Endothelial cell of umbilical vein (primary cell): ENCODE data around the gene RNF138. TPM values are rescaled to one million over a fixed set of nuclear protein-coding genes. Genes with fewer than 3 reads are reported as not detected.

Source experiments
- BruUV-seq: library from RNA; stranded (reverse); fragments of 400-500 nt; replicated peaks from 2 replicates; lab custom pipeline; 2021; lab: Mats Ljungman, UMichigan
- CTCF ChIA-PET: fragments of 300-600, 350-600 bp; sonication (Branson Sonifier 250); formaldehyde crosslinking; loops from one replicate; lab custom pipeline; 2021; ENCODE audit warnings: antibody characterized with exemption, inconsistent platforms; lab: Charles Lee
- POLR2A ChIA-PET: fragments of 300-600, 350-600 bp; sonication (Branson Sonifier 250); formaldehyde crosslinking; loops from one replicate; lab custom pipeline; 2021; ENCODE audit warnings: antibody characterized with exemption, inconsistent platforms; lab: Charles Lee
- DNase-seq: peaks from one replicate; pipeline ENCODE4 v3.0.0-alpha.2; 2011; ENCODE audit warnings: low read depth, low spot score
- FAIRE-seq: peaks from 2 replicates; lab custom pipeline; 2011; peaks lifted over from hg19 to GRCh38; lab: Jason Lieb, UNC
- H2AFZ ChIP-seq: 2 replicates; pipeline ENCODE4 v1.6.0; 2012; ENCODE audit warnings: low read depth, low read length, control low read depth, inconsistent platforms
- H3K27ac ChIP-seq: 2 replicates; pipeline ENCODE4 v1.5.1; 2011; ENCODE audit warnings: low read depth, mild to moderate bottlenecking, control low read depth, low read length, moderate library complexity; ENCODE audit not compliant: insufficient read depth
- H3K27me3 ChIP-seq, 2 experiments: 2 replicates each; pipeline versions ENCODE4 v1.6.0 to v1.6.1; 2011; ENCODE audit warnings: low read length in 2 of 2, mixed read lengths in 1 of 2; ENCODE audit not compliant: control insufficient read depth in 2 of 2, insufficient read depth in 2 of 2
- H3K36me3 ChIP-seq, 2 experiments: 2 replicates in 1 of 2; 3 replicates in 1 of 2; pipeline ENCODE4 v1.5.1; 2011; ENCODE audit warnings: low read length in 2 of 2, mild to moderate bottlenecking in 1 of 2, moderate library complexity in 1 of 2; ENCODE audit not compliant: control insufficient read depth in 2 of 2, insufficient read depth in 2 of 2; ENCODE audit errors: extremely low read depth in 1 of 2
- H3K4me1 ChIP-seq: 3 replicates; pipeline ENCODE4 v1.5.1; 2011; ENCODE audit warnings: mild to moderate bottlenecking, low read length; ENCODE audit not compliant: control insufficient read depth, insufficient read depth; ENCODE audit errors: extremely low read depth
- H3K4me2 ChIP-seq: 2 replicates; pipeline ENCODE4 v1.6.1; 2011; ENCODE audit warnings: low read length, control low read depth, mixed read lengths; ENCODE audit not compliant: insufficient read depth
- H3K4me3 ChIP-seq, 3 experiments: fragments of 200-600 bp in 1 of 3; sonication (generic), shearing (Covaris generic) in 1 of 3; replicated peaks in 1 of 3; 2 replicates each; pipeline ENCODE4 v1.5.1; 2011 to 2016; ENCODE audit warnings: control low read depth in 3 of 3, low read length in 3 of 3, mild to moderate bottlenecking in 2 of 3, inconsistent platforms in 1 of 3, low read depth in 1 of 3, moderate library complexity in 1 of 3; ENCODE audit not compliant: insufficient read depth in 1 of 3
- H3K79me2 ChIP-seq: 2 replicates; pipeline ENCODE4 v1.6.0; 2012; ENCODE audit warnings: low read length, inconsistent platforms; ENCODE audit not compliant: control insufficient read depth, insufficient read depth
- H3K9ac ChIP-seq: replicated peaks from 2 replicates; pipeline ENCODE3; 2011; ENCODE audit warnings: low read length, control low read depth; ENCODE audit not compliant: insufficient read depth; ENCODE audit errors: extremely low read depth
- H3K9me1 ChIP-seq: replicated peaks from 3 replicates; pipeline ENCODE4 v1.6.0; 2011; ENCODE audit warnings: mild to moderate bottlenecking, low read length; ENCODE audit not compliant: control insufficient read depth, insufficient read depth; ENCODE audit errors: extremely low read depth
- H3K9me3 ChIP-seq: replicated peaks from 2 replicates; pipeline ENCODE4 v1.5.1; 2012; ENCODE audit warnings: low read length, inconsistent platforms; ENCODE audit not compliant: control insufficient read depth, insufficient read depth
- H4K20me1 ChIP-seq: replicated peaks from 2 replicates; pipeline ENCODE3; 2011; ENCODE audit warnings: mild to moderate bottlenecking, low read length; ENCODE audit not compliant: control insufficient read depth, insufficient read depth; ENCODE audit errors: extremely low read depth
- EZH2 ChIP-seq: IDR thresholded peaks from 2 replicates; pipeline ENCODE4 v1.6.1; 2012; ENCODE audit warnings: borderline replicate concordance, low read depth, mild to moderate bottlenecking, moderate library complexity, low read length, inconsistent platforms; ENCODE audit not compliant: severe bottlenecking
- FOS ChIP-seq: IDR thresholded peaks from 2 replicates; pipeline ENCODE4 v1.6.1; 2011; ENCODE audit warnings: mild to moderate bottlenecking, low read length, moderate library complexity, borderline replicate concordance; ENCODE audit not compliant: insufficient read depth
- GATA2 ChIP-seq: IDR thresholded peaks from 2 replicates; pipeline ENCODE4 v1.7.0; 2011; ENCODE audit warnings: low read depth, mild to moderate bottlenecking, moderate library complexity, mixed read lengths, low read length; ENCODE audit not compliant: insufficient read length, insufficient read depth
- JUN ChIP-seq: IDR thresholded peaks from 2 replicates; pipeline ENCODE4 v1.6.1; 2011; ENCODE audit warnings: borderline replicate concordance, low read depth; ENCODE audit not compliant: insufficient read length, insufficient read depth
- MYC ChIP-seq: IDR thresholded peaks from one replicate; pipeline ENCODE4 v1.6.1; 2011; ENCODE audit warnings: mild to moderate bottlenecking, low read depth, low read length
- POLR2A ChIP-seq: IDR thresholded peaks from 2 replicates; pipeline ENCODE4 v1.6.1; 2012; ENCODE audit warnings: low read depth, mild to moderate bottlenecking, control low read depth, low read length
- POLR2AphosphoS5 ChIP-seq: IDR thresholded peaks from 2 replicates; pipeline ENCODE4 v1.6.1; 2012; ENCODE audit warnings: low read depth, mild to moderate bottlenecking, control low read depth, low read length, moderate library complexity; ENCODE audit not compliant: insufficient read depth
- dilution Hi-C: fragments of 300-500 bp; cut with MboI; formaldehyde crosslinking; loops from one replicate; pipeline ENCODE4 v1.15.0; 2019; ENCODE audit warnings: low sequenced_read_pairs; ENCODE audit not compliant: extremely low pct_ligation_motif_present
- intact Hi-C: fragments of 100-400 bp; cut with micrococcal nuclease; formaldehyde crosslinking; loops from one replicate; pipeline ENCODE4 v1.10.0; 2022
- polyA plus RNA-seq, 4 experiments: library from polyadenylated mRNA; depleted of rRNA in 3 of 4; stranded (reverse) in 3 of 4; unstranded in 1 of 4; fragments of >200 nt; gene quantifications; 2 replicates each; pipeline versions ENCODE4 v1.2.1 to v1.2.3, GENCODE V29; 2011 to 2012; ENCODE audit warnings: missing spikeins in 1 of 4
- total RNA-seq: library from RNA; stranded (reverse); gene quantifications from 2 replicates; pipeline ENCODE4 v1.2.3, GENCODE V29; 2021
- TF ChIP-seq, protein P1 (sequence below): IDR thresholded peaks from 2 replicates; pipeline ENCODE4 v1.6.1; 2011; ENCODE audit not compliant: insufficient read depth, insufficient read length
- TF ChIP-seq, protein P2 (sequence below), 2 donors: IDR thresholded peaks; 1 replicate in 1 of 2; 2 replicates in 1 of 2; pipeline ENCODE4 v1.5.1; 2011; ENCODE audit warnings: low read length in 2 of 2, mild to moderate bottlenecking in 2 of 2, moderate library complexity in 2 of 2, control low read depth in 1 of 2, inconsistent platforms in 1 of 2, low read depth in 1 of 2; ENCODE audit not compliant: insufficient read depth in 1 of 2; ENCODE audit errors: extremely low read depth in 1 of 2

Gene RNF138
- total and polyA plus RNA-seq, 2 donors (not counting 3 experiments of a cell fraction or from before 2014, with no cell fraction given) = 14.7 to 24.6 TPM

- Histone ChIP-seq H3K9me3 (no peaks in the 10 kb centered on the region), H3K79me2 (no peaks in the 10 kb centered on the region), H3K9ac (no peak overlapping the region), H3K4me3 (no peak overlapping the region), H3K9me1 (no peaks in the 10 kb centered on the region), H3K36me3 (no peaks in the 10 kb centered on the region), H3K27me3 (peaks cover 4 to 8% of the 10 kb centered on the region in 2 experiments), H4K20me1 (no peaks in the 10 kb centered on the region), H2AFZ (no peak overlapping the region), H3K27ac (no peak overlapping the region), H3K4me1 (no peaks in the 10 kb centered on the region), H3K4me2 (no peak overlapping the region)
- BruUV-seq = no TSS peak
- ChIA-PET POLR2A (no interaction called here), CTCF (interaction anchor here (1.2 to 8.9 kb wide), 5 partner anchors 115 to 394 kb away, joined by 3 to 304 read pairs (median 25); partner anchors contain the start of gene GAREM1)
- TF ChIP-seq, protein P1, sequence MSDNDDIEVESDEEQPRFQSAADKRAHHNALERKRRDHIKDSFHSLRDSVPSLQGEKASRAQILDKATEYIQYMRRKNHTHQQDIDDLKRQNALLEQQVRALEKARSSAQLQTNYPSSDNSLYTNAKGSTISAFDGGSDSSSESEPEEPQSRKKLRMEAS = no peak
- TF ChIP-seq, protein P2, sequence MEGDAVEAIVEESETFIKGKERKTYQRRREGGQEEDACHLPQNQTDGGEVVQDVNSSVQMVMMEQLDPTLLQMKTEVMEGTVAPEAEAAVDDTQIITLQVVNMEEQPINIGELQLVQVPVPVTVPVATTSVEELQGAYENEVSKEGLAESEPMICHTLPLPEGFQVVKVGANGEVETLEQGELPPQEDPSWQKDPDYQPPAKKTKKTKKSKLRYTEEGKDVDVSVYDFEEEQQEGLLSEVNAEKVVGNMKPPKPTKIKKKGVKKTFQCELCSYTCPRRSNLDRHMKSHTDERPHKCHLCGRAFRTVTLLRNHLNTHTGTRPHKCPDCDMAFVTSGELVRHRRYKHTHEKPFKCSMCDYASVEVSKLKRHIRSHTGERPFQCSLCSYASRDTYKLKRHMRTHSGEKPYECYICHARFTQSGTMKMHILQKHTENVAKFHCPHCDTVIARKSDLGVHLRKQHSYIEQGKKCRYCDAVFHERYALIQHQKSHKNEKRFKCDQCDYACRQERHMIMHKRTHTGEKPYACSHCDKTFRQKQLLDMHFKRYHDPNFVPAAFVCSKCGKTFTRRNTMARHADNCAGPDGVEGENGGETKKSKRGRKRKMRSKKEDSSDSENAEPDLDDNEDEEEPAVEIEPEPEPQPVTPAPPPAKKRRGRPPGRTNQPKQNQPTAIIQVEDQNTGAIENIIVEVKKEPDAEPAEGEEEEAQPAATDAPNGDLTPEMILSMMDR (IDR thresholded peaks at IDR 0.05; ENCODE audit: extremely low read depth in 1 of 2, insufficient read depth in 1 of 2, low read depth in 1 of 2, low read length in 2 of 2) = no peak
- TF ChIP-seq POLR2AphosphoS5 (no peak), JUN (no peak), MYC (no peak), FOS (no peak), GATA2 (no peak), EZH2 (no peak), POLR2A (no peak)
- intact Hi-C loops (no loop called here), dilution Hi-C loops (no loop called here)
- DNase-seq (no peak), FAIRE-seq (no peak)
Observed at GRCh38 chr18:32156855-32157254, 65.2 kb downstream of the RNF138 start.
